ENCODE data around the gene TMEM235. TPM values are rescaled to one million over a fixed set of nuclear protein-coding genes. Genes with fewer than 3 reads are reported as not detected.

The TMEM235 gene
- polyA plus RNA-seq, 1 of the 3 experiments (the other 2 are of a cell fraction), result not detected

DNA sequence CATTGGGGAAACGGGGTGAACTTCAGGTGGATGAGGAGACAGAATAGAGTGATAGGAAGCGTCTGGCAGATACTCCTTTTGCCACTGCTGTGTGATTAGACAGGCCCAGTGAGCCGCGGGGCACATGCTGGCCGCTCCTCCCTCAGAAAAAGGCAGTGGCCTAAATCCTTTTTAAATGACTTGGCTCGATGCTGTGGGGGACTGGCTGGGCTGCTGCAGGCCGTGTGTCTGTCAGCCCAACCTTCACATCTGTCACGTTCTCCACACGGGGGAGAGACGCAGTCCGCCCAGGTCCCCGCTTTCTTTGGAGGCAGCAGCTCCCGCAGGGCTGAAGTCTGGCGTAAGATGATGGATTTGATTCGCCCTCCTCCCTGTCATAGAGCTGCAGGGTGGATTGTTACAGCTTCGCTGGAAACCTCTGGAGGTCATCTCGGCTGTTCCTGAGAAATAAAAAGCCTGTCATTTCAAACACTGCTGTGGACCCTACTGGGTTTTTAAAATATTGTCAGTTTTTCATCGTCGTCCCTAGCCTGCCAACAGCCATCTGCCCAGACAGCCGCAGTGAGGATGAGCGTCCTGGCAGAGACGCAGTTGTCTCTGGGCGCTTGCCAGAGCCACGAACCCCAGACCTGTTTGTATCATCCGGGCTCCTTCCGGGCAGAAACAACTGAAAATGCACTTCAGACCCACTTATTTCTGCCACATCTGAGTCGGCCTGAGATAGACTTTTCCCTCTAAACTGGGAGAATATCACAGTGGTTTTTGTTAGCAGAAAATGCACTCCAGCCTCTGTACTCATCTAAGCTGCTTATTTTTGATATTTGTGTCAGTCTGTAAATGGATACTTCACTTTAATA is 7.0 kb upstream of the TMEM235 start:
- Histone ChIP-seq H3F3A (replicated peaks; ENCODE audit: insufficient read depth) (peaks cover 35% of the 10 kb centered on the region), H4K20me1 (ENCODE audit: insufficient read depth) (peaks cover under 1% of the 10 kb centered on the region; the same call in 1 of the 2 replicates), H3K4me3 (ENCODE audit: low read depth in 2 of 2, low read length in 1 of 2) (no peak overlapping the region), H2AFZ (ENCODE audit: low read depth) (peak overlapping the region; percentile 73), H3K79me2 (ENCODE audit: insufficient read depth) (peaks cover 22% of the 10 kb centered on the region; the same call in 1 of the 2 replicates), H3K9ac (no peak overlapping the region), H3K36me3 (replicated peaks in 1 of 2; ENCODE audit: control insufficient read depth in 1 of 2, insufficient read depth in 2 of 2, low read length in 1 of 2) (peaks cover 5 to 6% of the 10 kb centered on the region in 2 experiments), H3K27ac (ENCODE audit: low read depth in 2 of 2, low read length in 1 of 2) (peak overlapping the region; percentile 24 to 98; a peak in 3 of 4 replicates), H3K9me3 (no peaks in the 10 kb centered on the region), H3K27me3 (ENCODE audit: insufficient read depth) (no peaks in the 10 kb centered on the region), H3K9me2 (no peaks in the 10 kb centered on the region), H3K4me1 (ENCODE audit: control insufficient read depth in 1 of 2, insufficient read depth in 2 of 2, low read depth in 1 of 2, low read length in 1 of 2) (peaks cover 8 to 50% of the 10 kb centered on the region in 2 experiments; a peak in 3 of 4 replicates), H3K4me2 (peak overlapping the region; percentile 38; the same call in 1 of the 2 replicates)
- DNase-seq, result peak; percentile 89
- ChIA-PET POLR2A (interaction anchor here (0.5 to 3.5 kb wide), 9 partner anchors 12 to 202 kb away, joined by 3 to 16 read pairs (median 4); no protein-coding TSS in a partner anchor), CTCF (interaction anchor here (0.9 to 13.9 kb wide), 12 partner anchors 24 to 211 kb away, joined by 3 to 196 read pairs (median 4); partner anchors contain the start of genes AFMID and TK1)
- WGBS (ENCODE audit: low lambda C conversion rate), result 61% methylated on average over 25 of the region's 27 CpGs
- TF ChIP-seq RAD21 (IDR thresholded peaks at IDR 0.05; ENCODE audit: low read length) (peak; percentile 37), TCF12 (IDR thresholded peaks at IDR 0.05) (no peak), JUND (IDR thresholded peaks at IDR 0.05) (no peak), RCOR1 (IDR thresholded peaks at IDR 0.05; ENCODE audit: low read length) (peak; percentile 22), FOXM1 (IDR thresholded peaks at IDR 0.05; ENCODE audit: low read depth) (no peak), MXI1 (IDR thresholded peaks at IDR 0.05; ENCODE audit: low read depth, low read length) (peak; percentile 98), FOSL2 (IDR thresholded peaks at IDR 0.05; ENCODE audit: borderline replicate concordance, low read depth) (no peak), NFIC (IDR thresholded peaks at IDR 0.05; ENCODE audit: borderline replicate concordance) (no peak; the same call in 1 of the 2 replicates), RFX5 (IDR thresholded peaks at IDR 0.05; ENCODE audit: low read length) (peak; percentile 4; the same call in 1 of the 2 replicates), FOXJ3 (CRISPR knock-in tag; IDR thresholded peaks at IDR 0.05) (peak; percentile 65), TAF1 (IDR thresholded peaks at IDR 0.05; ENCODE audit: borderline replicate concordance, low read depth, low read length) (no peak), SMC3 (IDR thresholded peaks at IDR 0.05; ENCODE audit: low read depth, low read length) (no peak), EZH2phosphoT487 (IDR thresholded peaks at IDR 0.05; ENCODE audit: borderline replicate concordance, low read depth) (no peak), ELF1 (IDR thresholded peaks at IDR 0.05) (no peak), GABPA (IDR thresholded peaks at IDR 0.05; ENCODE audit: low read depth) (no peak), EP300 (IDR thresholded peaks at IDR 0.05; ENCODE audit: borderline replicate concordance in 1 of 2, low read depth in 1 of 2, low read length in 1 of 2) (peak in 1 of 2 experiments; percentile 46; a peak in 1 of 4 replicates), MEF2A (IDR thresholded peaks at IDR 0.05; ENCODE audit: borderline replicate concordance, low read depth) (no peak), POLR2AphosphoS5 (IDR thresholded peaks at IDR 0.05; ENCODE audit: low read depth, low read length) (no peak; the same call in 1 of the 2 replicates)
- TF ChIP-seq, protein P1, sequence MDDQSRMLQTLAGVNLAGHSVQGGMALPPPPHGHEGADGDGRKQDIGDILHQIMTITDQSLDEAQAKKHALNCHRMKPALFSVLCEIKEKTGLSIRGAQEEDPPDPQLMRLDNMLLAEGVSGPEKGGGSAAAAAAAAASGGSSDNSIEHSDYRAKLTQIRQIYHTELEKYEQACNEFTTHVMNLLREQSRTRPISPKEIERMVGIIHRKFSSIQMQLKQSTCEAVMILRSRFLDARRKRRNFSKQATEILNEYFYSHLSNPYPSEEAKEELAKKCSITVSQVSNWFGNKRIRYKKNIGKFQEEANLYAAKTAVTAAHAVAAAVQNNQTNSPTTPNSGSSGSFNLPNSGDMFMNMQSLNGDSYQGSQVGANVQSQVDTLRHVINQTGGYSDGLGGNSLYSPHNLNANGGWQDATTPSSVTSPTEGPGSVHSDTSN (IDR thresholded peaks at IDR 0.05), result no peak
- TF ChIP-seq, protein P2, sequence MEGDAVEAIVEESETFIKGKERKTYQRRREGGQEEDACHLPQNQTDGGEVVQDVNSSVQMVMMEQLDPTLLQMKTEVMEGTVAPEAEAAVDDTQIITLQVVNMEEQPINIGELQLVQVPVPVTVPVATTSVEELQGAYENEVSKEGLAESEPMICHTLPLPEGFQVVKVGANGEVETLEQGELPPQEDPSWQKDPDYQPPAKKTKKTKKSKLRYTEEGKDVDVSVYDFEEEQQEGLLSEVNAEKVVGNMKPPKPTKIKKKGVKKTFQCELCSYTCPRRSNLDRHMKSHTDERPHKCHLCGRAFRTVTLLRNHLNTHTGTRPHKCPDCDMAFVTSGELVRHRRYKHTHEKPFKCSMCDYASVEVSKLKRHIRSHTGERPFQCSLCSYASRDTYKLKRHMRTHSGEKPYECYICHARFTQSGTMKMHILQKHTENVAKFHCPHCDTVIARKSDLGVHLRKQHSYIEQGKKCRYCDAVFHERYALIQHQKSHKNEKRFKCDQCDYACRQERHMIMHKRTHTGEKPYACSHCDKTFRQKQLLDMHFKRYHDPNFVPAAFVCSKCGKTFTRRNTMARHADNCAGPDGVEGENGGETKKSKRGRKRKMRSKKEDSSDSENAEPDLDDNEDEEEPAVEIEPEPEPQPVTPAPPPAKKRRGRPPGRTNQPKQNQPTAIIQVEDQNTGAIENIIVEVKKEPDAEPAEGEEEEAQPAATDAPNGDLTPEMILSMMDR (IDR thresholded peaks at IDR 0.05), result no peak
- TF ChIP-seq, protein P3, sequence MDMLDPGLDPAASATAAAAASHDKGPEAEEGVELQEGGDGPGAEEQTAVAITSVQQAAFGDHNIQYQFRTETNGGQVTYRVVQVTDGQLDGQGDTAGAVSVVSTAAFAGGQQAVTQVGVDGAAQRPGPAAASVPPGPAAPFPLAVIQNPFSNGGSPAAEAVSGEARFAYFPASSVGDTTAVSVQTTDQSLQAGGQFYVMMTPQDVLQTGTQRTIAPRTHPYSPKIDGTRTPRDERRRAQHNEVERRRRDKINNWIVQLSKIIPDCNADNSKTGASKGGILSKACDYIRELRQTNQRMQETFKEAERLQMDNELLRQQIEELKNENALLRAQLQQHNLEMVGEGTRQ (IDR thresholded peaks at IDR 0.05; ENCODE audit: borderline replicate concordance, low read depth, low read length), result no peak
- TF ChIP-seq, protein P4, sequence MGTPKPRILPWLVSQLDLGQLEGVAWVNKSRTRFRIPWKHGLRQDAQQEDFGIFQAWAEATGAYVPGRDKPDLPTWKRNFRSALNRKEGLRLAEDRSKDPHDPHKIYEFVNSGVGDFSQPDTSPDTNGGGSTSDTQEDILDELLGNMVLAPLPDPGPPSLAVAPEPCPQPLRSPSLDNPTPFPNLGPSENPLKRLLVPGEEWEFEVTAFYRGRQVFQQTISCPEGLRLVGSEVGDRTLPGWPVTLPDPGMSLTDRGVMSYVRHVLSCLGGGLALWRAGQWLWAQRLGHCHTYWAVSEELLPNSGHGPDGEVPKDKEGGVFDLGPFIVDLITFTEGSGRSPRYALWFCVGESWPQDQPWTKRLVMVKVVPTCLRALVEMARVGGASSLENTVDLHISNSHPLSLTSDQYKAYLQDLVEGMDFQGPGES (IDR thresholded peaks at IDR 0.05; ENCODE audit: low read depth, low read length), result no peak
- TF ChIP-seq, protein P5, sequence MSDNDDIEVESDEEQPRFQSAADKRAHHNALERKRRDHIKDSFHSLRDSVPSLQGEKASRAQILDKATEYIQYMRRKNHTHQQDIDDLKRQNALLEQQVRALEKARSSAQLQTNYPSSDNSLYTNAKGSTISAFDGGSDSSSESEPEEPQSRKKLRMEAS (IDR thresholded peaks at IDR 0.05; ENCODE audit: low read depth), result no peak
- TF ChIP-seq, protein P6, sequence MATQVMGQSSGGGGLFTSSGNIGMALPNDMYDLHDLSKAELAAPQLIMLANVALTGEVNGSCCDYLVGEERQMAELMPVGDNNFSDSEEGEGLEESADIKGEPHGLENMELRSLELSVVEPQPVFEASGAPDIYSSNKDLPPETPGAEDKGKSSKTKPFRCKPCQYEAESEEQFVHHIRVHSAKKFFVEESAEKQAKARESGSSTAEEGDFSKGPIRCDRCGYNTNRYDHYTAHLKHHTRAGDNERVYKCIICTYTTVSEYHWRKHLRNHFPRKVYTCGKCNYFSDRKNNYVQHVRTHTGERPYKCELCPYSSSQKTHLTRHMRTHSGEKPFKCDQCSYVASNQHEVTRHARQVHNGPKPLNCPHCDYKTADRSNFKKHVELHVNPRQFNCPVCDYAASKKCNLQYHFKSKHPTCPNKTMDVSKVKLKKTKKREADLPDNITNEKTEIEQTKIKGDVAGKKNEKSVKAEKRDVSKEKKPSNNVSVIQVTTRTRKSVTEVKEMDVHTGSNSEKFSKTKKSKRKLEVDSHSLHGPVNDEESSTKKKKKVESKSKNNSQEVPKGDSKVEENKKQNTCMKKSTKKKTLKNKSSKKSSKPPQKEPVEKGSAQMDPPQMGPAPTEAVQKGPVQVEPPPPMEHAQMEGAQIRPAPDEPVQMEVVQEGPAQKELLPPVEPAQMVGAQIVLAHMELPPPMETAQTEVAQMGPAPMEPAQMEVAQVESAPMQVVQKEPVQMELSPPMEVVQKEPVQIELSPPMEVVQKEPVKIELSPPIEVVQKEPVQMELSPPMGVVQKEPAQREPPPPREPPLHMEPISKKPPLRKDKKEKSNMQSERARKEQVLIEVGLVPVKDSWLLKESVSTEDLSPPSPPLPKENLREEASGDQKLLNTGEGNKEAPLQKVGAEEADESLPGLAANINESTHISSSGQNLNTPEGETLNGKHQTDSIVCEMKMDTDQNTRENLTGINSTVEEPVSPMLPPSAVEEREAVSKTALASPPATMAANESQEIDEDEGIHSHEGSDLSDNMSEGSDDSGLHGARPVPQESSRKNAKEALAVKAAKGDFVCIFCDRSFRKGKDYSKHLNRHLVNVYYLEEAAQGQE (IDR thresholded peaks at IDR 0.05; ENCODE audit: low read depth, low read length), result no peak

Measured in SK-N-SH (cell line).